CD14-positive monocyte (primary cell): ENCODE data around the gene IDH1. TPM values are rescaled to one million over a fixed set of nuclear protein-coding genes. Genes with fewer than 3 reads are reported as not detected.

Experiments
- DNase-seq, 3 donors: peaks; one replicate each; pipeline ENCODE4 v3.0.0-alpha.2; 2011 to 2022
- H2AFZ ChIP-seq: 2 replicates; pipeline ENCODE4 v1.6.0; 2012; ENCODE audit warnings: mild to moderate bottlenecking, low read depth, low read length, inconsistent platforms; ENCODE audit not compliant: insufficient read depth, poor library complexity, severe bottlenecking
- H3K27ac ChIP-seq, 2 donors: 1 replicate in 1 of 2; 2 replicates in 1 of 2; pipeline ENCODE4 v1.5.1; 2012 to 2013; ENCODE audit warnings: low read length in 2 of 2, control low read depth in 1 of 2, inconsistent platforms in 1 of 2, low read depth in 1 of 2, mild to moderate bottlenecking in 1 of 2
- H3K27me3 ChIP-seq, 2 donors: one replicate each; pipeline versions ENCODE4 v1.6.0 to v1.6.1; 2011 to 2013; ENCODE audit warnings: low read length in 2 of 2; ENCODE audit not compliant: control insufficient read depth in 2 of 2, insufficient read depth in 2 of 2
- H3K36me3 ChIP-seq, 2 donors: replicated peaks in 1 of 2; 1 replicate in 1 of 2; 2 replicates in 1 of 2; pipeline versions ENCODE4 v1.5.1 to v1.6.1; 2012 to 2013; ENCODE audit warnings: low read length in 2 of 2, control low read depth in 1 of 2, inconsistent platforms in 1 of 2, mild to moderate bottlenecking in 1 of 2; ENCODE audit not compliant: insufficient read depth in 2 of 2, control insufficient read depth in 1 of 2
- H3K4me1 ChIP-seq, 2 donors: 1 replicate in 1 of 2; 2 replicates in 1 of 2; pipeline versions ENCODE4 v1.5.1 to v1.6.1; 2012 to 2013; ENCODE audit warnings: low read length in 2 of 2, control low read depth in 1 of 2, inconsistent platforms in 1 of 2, mild to moderate bottlenecking in 1 of 2, moderate library complexity in 1 of 2; ENCODE audit not compliant: insufficient read depth in 2 of 2, control insufficient read depth in 1 of 2
- H3K4me2 ChIP-seq: replicated peaks from 2 replicates; pipeline ENCODE3; 2012; ENCODE audit warnings: low read length, moderate library complexity, mild to moderate bottlenecking; ENCODE audit not compliant: poor library complexity, severe bottlenecking; ENCODE audit errors: extremely low read depth
- H3K4me3 ChIP-seq, 3 experiments: fragments of 200-600 bp in 1 of 3; sonication (generic) in 1 of 3; replicated peaks in 1 of 3; 1 replicate in 2 of 3; 2 replicates in 1 of 3; pipeline ENCODE4 v1.5.1; 2011 to 2013; ENCODE audit warnings: low read length in 3 of 3, mild to moderate bottlenecking in 3 of 3, control low read depth in 2 of 3, low read depth in 2 of 3, inconsistent platforms in 1 of 3, moderate library complexity in 1 of 3
- H3K79me2 ChIP-seq: 2 replicates; pipeline ENCODE4 v1.6.0; 2012; ENCODE audit warnings: mild to moderate bottlenecking, control low read depth, inconsistent platforms, low read length, moderate library complexity; ENCODE audit not compliant: insufficient read depth
- H3K9ac ChIP-seq: 2 replicates; pipeline ENCODE4 v1.6.0; 2017; ENCODE audit warnings: low read length, mild to moderate bottlenecking; ENCODE audit not compliant: insufficient read depth, poor library complexity, severe bottlenecking
- H3K9me3 ChIP-seq, 2 donors: replicated peaks in 1 of 2; 1 replicate in 1 of 2; 2 replicates in 1 of 2; pipeline versions ENCODE4 v1.5.1 to v1.6.1; 2012 to 2013; ENCODE audit warnings: low read length in 2 of 2, control low read depth in 1 of 2; ENCODE audit not compliant: control insufficient read depth in 1 of 2, insufficient read depth in 1 of 2
- H4K20me1 ChIP-seq: 2 replicates; pipeline ENCODE4 v1.6.0; 2012; ENCODE audit warnings: mild to moderate bottlenecking, low read length, control low read depth, moderate library complexity; ENCODE audit not compliant: insufficient read depth
- H3K27ac Mint-ChIP-seq, 7 donors: one replicate each; pipeline ENCODE4 v1.8.0; 2020; ENCODE audit warnings: mild to moderate bottlenecking in 7 of 7, mixed read lengths in 7 of 7, moderate library complexity in 6 of 7, inconsistent platforms in 2 of 7
- H3K27me3 Mint-ChIP-seq, 3 donors: one replicate each; pipeline ENCODE4 v1.8.0; 2021 to 2022; ENCODE audit warnings: low read depth in 3 of 3, mild to moderate bottlenecking in 3 of 3, mixed read lengths in 3 of 3, moderate library complexity in 3 of 3, inconsistent platforms in 1 of 3
- H3K36me3 Mint-ChIP-seq, 2 donors: one replicate each; pipeline ENCODE4 v1.8.0; 2020; ENCODE audit warnings: mixed read lengths in 2 of 2, inconsistent platforms in 1 of 2, mild to moderate bottlenecking in 1 of 2
- H3K4me1 Mint-ChIP-seq: one replicate; pipeline ENCODE4 v1.8.0; 2020; ENCODE audit warnings: mild to moderate bottlenecking, mixed read lengths
- H3K4me3 Mint-ChIP-seq, 2 donors: one replicate each; pipeline ENCODE4 v1.8.0; 2020; ENCODE audit warnings: mild to moderate bottlenecking in 2 of 2, mixed read lengths in 2 of 2, moderate library complexity in 1 of 2
- H3K9me3 Mint-ChIP-seq, 7 donors: one replicate each; pipeline ENCODE4 v1.8.0; 2020 to 2022; ENCODE audit warnings: mixed read lengths in 7 of 7, mild to moderate bottlenecking in 6 of 7, moderate library complexity in 6 of 7, inconsistent platforms in 2 of 7
- WGBS: methylation state at CpG from one replicate; pipeline ENCODE4 v1.1.5; 2013; ENCODE audit warnings: missing lambda C conversion rate; ENCODE audit not compliant: insufficient coverage; 5-methylcytosine and 5-hydroxymethylcytosine counted together
- intact Hi-C, 2 donors: fragments of 100-400 bp; cut with micrococcal nuclease; formaldehyde crosslinking; loops; one replicate each; pipeline versions ENCODE4 v1.15.0 to v1.15.1; 2023
- polyA plus RNA-seq, 3 donors: library from polyadenylated mRNA; depleted of rRNA in 1 of 3; unstranded in 2 of 3; stranded (reverse) in 1 of 3; fragments of 300-500 nt in 2 of 3; fragments of >200 nt in 1 of 3; fragmentation: Illumina TruSeq in 2 of 3; gene quantifications; 1 replicate in 2 of 3; 2 replicates in 1 of 3; pipeline ENCODE4 v1.2.3, GENCODE V29; 2012 to 2021
- TF ChIP-seq, protein P1 (sequence below): fragments of 200-600 bp; IDR thresholded peaks from one replicate; pipeline ENCODE4 v1.8.0; 2022; ENCODE audit warnings: antibody characterized with exemption, mild to moderate bottlenecking

The IDH1 gene
- polyA plus RNA-seq, 3 donors: 33.6 to 120 (median 115) TPM

DNA sequence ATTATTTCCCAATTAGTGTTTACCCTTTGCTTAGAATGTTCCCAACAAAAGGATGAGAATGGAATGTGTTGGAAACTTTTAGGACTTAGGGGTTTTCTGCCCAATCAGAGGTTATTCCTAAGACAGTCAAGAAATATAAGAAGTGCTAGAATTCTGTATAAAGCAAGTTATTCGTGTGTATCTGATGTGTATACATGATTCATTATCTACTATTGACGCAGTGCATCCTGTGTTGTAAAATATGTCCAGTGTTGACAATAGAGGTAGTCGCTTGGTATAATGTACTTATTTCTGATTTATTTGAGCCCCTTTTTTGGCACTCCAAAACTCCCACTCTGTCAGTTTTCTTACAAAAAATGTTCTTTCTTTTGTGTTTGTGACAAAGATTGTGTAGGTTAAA is 12.1 kb upstream of the IDH1 start:
- DNase-seq: peak in 2 of 3 donors; percentile 20 to 30
- Histone ChIP-seq H3K36me3 (peaks cover 10 to 20% of the 10 kb centered on the region in 2 donors), H2AFZ (peak overlapping the region; percentile 78), H3K4me3 (peak overlapping the region; percentile 78 to 95 (median 83)), H3K4me1 (peaks cover 39 to 43% of the 10 kb centered on the region in 2 donors), H3K27ac (peak overlapping the region; percentile 91), H3K79me2 (peaks cover 58% of the 10 kb centered on the region), H3K4me2 (peak overlapping the region; percentile 83), H3K27me3 (no peaks in the 10 kb centered on the region), H3K9ac (peak overlapping the region; percentile 94), H4K20me1 (peaks cover 48% of the 10 kb centered on the region), H3K9me3 (no peaks in the 10 kb centered on the region)
- H3K4me3 Mint-ChIP-seq: peak overlapping the region; percentile 89 to 90
- WGBS: no CpG with 5 or more reads among the region's 3 CpGs
- H3K9me3 Mint-ChIP-seq: no peaks in the 10 kb centered on the region
- H3K36me3 Mint-ChIP-seq: peaks cover 8 to 11% of the 10 kb centered on the region in 2 donors
- intact Hi-C loops: no loop called here
- TF ChIP-seq, protein P1, sequence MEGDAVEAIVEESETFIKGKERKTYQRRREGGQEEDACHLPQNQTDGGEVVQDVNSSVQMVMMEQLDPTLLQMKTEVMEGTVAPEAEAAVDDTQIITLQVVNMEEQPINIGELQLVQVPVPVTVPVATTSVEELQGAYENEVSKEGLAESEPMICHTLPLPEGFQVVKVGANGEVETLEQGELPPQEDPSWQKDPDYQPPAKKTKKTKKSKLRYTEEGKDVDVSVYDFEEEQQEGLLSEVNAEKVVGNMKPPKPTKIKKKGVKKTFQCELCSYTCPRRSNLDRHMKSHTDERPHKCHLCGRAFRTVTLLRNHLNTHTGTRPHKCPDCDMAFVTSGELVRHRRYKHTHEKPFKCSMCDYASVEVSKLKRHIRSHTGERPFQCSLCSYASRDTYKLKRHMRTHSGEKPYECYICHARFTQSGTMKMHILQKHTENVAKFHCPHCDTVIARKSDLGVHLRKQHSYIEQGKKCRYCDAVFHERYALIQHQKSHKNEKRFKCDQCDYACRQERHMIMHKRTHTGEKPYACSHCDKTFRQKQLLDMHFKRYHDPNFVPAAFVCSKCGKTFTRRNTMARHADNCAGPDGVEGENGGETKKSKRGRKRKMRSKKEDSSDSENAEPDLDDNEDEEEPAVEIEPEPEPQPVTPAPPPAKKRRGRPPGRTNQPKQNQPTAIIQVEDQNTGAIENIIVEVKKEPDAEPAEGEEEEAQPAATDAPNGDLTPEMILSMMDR: no peak
- no peaks in the 10 kb centered on the region for H3K27me3 Mint-ChIP-seq
- peak overlapping the region; percentile 86 to 96 (median 95) for H3K27ac Mint-ChIP-seq
- H3K4me1 Mint-ChIP-seq: peaks cover 39% of the 10 kb centered on the region

DNA sequence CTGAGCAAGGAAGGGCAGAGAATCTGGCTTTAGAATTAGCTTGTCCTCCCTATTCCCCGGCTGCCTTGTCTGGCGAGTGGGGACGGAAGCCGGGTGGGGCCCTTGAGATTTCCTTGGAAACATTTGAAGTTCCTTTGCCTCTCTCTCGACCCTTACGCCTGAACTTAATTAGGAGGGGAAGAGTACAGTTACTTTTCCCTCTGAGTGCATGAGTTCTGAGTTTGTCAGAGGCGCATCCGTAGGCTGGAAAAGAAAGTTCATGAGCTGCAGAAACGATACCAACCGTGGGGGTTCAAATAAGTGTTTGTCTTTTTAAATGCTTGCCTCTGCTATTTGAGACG is 11.7 kb upstream of the IDH1 start:
- Mint-ChIP-seq H3K9me3 (no peaks in the 10 kb centered on the region), H3K27ac (peak overlapping the region; percentile 86 to 96 (median 95)), H3K4me1 (peaks cover 39% of the 10 kb centered on the region), H3K27me3 (no peaks in the 10 kb centered on the region), H3K36me3 (peaks cover 6 to 8% of the 10 kb centered on the region in 2 donors), H3K4me3 (peak overlapping the region; percentile 89 to 90)
- Histone ChIP-seq H3K9me3 (no peaks in the 10 kb centered on the region), H3K4me1 (peaks cover 39 to 43% of the 10 kb centered on the region in 2 donors), H2AFZ (peak overlapping the region; percentile 78), H3K36me3 (peaks cover 6 to 16% of the 10 kb centered on the region in 2 donors), H3K4me2 (peak overlapping the region; percentile 83), H3K9ac (peak overlapping the region; percentile 94), H3K79me2 (peaks cover 55% of the 10 kb centered on the region), H4K20me1 (peaks cover 46% of the 10 kb centered on the region), H3K27ac (peak overlapping the region; percentile 91), H3K4me3 (peak overlapping the region; percentile 78 to 95 (median 83)), H3K27me3 (no peaks in the 10 kb centered on the region)
- peak in 1 of 3 donors; percentile 5 for DNase-seq
- TF ChIP-seq, protein P1: no peak
- 0% methylated on average over 4 of the region's 11 CpGs for WGBS
- intact Hi-C loops: no loop called here
